Measurements from ENCODE around the gene MTMR4. TPM values are rescaled to one million over a fixed set of nuclear protein-coding genes. Genes with fewer than 3 reads are reported as not detected.

Gene MTMR4
- total RNA-seq, 4 donors from 2014 or later: 35.4 to 73.7 (median 39.1) TPM

DNA sequence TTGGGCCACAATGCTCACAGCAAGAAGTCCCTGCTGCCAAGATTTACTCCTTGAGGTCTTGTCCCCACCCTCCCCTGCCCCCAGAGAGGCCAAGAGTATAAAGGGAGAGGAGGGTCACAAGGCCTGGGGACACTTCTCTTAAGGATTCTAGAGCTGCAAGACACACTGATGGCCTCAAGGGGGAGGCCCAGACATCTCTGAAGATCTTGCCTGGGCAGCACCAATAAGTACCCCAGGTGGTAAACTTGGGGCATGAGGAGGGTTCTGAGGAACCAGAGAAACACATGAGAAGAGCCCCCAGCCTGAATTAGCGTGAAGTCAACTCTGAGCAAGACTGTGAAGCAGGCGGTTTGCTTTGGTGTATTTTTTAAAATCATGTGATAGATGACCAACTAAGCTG lies 26.8 kb upstream of the MTMR4 start:
- no peak for DNase-seq (ENCODE audit: low spot score in 2 of 2)
- 76 to 86% methylated on average over 2 of the region's 2 CpGs for WGBS, 2 donors
- Histone ChIP-seq H3K4me1 (peaks cover 0 to 4% (median 0%) of the 10 kb centered on the region in 4 donors), H3K36me3 (no peaks in the 10 kb centered on the region), H3K9me3 (no peaks in the 10 kb centered on the region), H3K27ac (no peak overlapping the region), H3K27me3 (peaks cover 0 to 8% of the 10 kb centered on the region in 2 donors), H3K4me3 (no peak overlapping the region)
- TF ChIP-seq, protein P1, sequence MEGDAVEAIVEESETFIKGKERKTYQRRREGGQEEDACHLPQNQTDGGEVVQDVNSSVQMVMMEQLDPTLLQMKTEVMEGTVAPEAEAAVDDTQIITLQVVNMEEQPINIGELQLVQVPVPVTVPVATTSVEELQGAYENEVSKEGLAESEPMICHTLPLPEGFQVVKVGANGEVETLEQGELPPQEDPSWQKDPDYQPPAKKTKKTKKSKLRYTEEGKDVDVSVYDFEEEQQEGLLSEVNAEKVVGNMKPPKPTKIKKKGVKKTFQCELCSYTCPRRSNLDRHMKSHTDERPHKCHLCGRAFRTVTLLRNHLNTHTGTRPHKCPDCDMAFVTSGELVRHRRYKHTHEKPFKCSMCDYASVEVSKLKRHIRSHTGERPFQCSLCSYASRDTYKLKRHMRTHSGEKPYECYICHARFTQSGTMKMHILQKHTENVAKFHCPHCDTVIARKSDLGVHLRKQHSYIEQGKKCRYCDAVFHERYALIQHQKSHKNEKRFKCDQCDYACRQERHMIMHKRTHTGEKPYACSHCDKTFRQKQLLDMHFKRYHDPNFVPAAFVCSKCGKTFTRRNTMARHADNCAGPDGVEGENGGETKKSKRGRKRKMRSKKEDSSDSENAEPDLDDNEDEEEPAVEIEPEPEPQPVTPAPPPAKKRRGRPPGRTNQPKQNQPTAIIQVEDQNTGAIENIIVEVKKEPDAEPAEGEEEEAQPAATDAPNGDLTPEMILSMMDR (IDR thresholded peaks at IDR 0.05): no peak

DNA sequence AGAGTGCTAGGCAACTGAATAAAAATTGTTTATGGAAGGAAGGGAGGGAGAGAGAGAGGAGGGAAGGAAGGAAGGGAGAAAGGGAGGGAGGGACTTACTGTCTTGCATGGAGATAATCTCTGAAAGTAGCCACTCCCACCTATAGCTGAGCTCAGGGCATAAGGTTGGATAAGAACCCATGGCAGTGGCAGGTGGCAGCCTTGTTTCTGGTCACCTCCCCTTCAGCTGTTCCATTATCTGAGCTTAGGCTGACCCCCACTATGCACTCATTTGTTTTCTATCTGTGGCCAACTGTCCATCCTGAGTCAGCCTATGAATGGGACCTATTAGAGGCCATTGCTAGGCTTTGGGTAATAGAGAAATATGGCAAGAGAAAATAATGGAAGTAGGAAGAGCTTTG lies 25.3 kb upstream of the MTMR4 start:
- peaks cover 0 to 8% of the 10 kb centered on the region in 2 donors for H3K27me3 ChIP-seq
- TF ChIP-seq POLR2A (IDR thresholded peaks at IDR 0.05): no peak
- peaks cover 0 to 5% (median 2%) of the 10 kb centered on the region in 4 donors for H3K4me1 ChIP-seq
- H3K27ac ChIP-seq: no peak overlapping the region
- H3K36me3 ChIP-seq: no peaks in the 10 kb centered on the region
- H3K4me3 ChIP-seq: no peak overlapping the region
- no peaks in the 10 kb centered on the region for H3K9me3 ChIP-seq
- DNase-seq (ENCODE audit: low spot score in 2 of 2): no peak

DNA sequence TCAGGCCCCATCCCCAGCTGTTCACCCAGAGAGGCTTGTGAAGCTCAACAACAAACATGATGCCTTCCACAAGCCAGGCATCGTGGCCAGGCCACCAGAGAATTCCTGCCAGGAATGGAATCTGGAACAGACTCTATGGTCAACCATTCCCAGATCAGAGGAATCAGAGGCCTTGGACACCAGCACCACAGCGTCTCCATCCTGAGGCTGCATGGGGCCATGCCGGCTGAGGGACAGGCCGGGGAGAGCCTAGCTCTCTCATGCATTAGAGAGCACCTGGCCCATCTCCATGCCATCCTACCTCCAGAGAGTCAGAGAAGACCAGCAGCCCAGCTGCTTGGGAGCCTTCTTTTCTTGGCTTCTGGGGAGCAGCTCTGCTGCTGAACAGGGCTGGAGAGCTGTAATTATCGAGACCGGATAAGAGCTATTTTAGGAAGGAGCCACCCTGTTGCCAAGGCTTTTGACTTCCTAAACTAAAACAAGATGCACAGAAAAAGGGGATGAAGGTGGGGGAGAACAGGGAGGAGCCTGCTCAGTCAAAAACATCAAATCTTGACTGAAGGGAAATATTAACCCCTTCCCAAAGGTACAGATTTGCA lies 24.5 kb upstream of the MTMR4 start:
- H3K27ac ChIP-seq: no peak overlapping the region
- H3K4me1 ChIP-seq: peaks cover 0 to 8% (median 2%) of the 10 kb centered on the region in 4 donors
- H3K9me3 ChIP-seq: no peaks in the 10 kb centered on the region
- DNase-seq (ENCODE audit: low spot score in 2 of 2): no peak
- no peak overlapping the region for H3K4me3 ChIP-seq
- H3K36me3 ChIP-seq: no peaks in the 10 kb centered on the region
- no peak for TF ChIP-seq EP300 (IDR thresholded peaks at IDR 0.05)
- TF ChIP-seq, protein P1 (IDR thresholded peaks at IDR 0.05): no peak
- TF ChIP-seq POLR2A (IDR thresholded peaks at IDR 0.05): no peak
- WGBS, 2 donors: 50 to 66% methylated on average over 3 to 6 of the region's 6 CpGs
- H3K27me3 ChIP-seq: peaks cover 0 to 8% of the 10 kb centered on the region in 2 donors

DNA sequence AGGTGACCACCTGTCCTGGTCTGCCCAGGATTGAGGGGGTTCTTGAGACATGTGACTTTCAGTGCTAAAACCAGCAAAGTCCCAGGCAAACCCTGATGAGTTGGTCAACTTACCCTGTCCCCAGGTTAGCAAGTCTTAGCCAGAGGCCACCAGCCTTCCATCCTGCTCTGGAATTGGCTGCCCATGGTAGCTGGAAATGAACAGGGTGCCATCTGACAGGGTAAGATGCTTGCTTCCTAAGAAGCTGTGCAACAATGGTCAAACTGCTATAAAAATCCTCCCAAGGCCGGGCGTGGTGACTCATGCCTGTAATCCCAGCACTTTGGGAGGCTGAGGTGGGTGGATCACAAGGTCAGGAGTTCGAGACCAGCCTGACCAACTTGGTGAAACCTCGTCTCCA lies 22.8 kb upstream of the MTMR4 start:
- Histone ChIP-seq H3K9me3 (no peaks in the 10 kb centered on the region), H3K27me3 (peaks cover 0 to 8% of the 10 kb centered on the region in 2 donors), H3K36me3 (no peaks in the 10 kb centered on the region), H3K4me3 (no peak overlapping the region), H3K4me1 (peaks cover 0 to 17% (median 6%) of the 10 kb centered on the region in 4 donors), H3K27ac (no peak overlapping the region)
- TF ChIP-seq, protein P1 (IDR thresholded peaks at IDR 0.05): no peak
- TF ChIP-seq POLR2A (IDR thresholded peaks at IDR 0.05) (no peak), EP300 (IDR thresholded peaks at IDR 0.05) (no peak)
- 78 to 86% methylated on average over 4 of the region's 4 CpGs for WGBS, 2 donors
- no peak for DNase-seq (ENCODE audit: low spot score in 2 of 2)

DNA sequence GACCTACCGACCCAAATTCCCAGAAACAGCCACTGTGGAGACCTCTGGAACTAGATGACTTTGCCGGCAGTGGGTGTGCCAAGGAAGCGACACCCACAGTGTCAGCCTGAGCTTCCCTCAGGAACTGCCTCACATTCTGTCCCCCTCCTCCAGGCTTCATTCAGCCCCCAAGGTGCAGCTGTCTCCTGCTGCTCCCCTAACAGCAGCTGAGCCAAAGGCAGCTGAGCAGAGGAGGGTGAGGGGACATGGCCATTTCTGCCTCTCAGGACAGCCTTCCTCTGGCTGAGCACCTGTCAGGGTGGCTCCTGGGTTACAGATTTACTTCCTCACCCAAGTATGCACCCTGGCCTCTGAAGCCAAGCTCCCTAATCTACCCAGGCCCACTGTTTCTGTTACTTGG lies 22.1 kb upstream of the MTMR4 start:
- no peak for DNase-seq (ENCODE audit: low spot score in 2 of 2)
- 68 to 92% methylated on average over 2 to 3 of the region's 3 CpGs for WGBS, 2 donors
- Histone ChIP-seq H3K36me3 (no peaks in the 10 kb centered on the region), H3K9me3 (no peaks in the 10 kb centered on the region), H3K27ac (no peak overlapping the region), H3K4me3 (no peak overlapping the region), H3K27me3 (peaks cover 0 to 8% of the 10 kb centered on the region in 2 donors), H3K4me1 (peaks cover 0 to 21% (median 7%) of the 10 kb centered on the region in 4 donors)
- TF ChIP-seq, protein P1 (IDR thresholded peaks at IDR 0.05): no peak
- no peak for TF ChIP-seq EP300 (IDR thresholded peaks at IDR 0.05)
- no peak for TF ChIP-seq POLR2A (IDR thresholded peaks at IDR 0.05)

DNA sequence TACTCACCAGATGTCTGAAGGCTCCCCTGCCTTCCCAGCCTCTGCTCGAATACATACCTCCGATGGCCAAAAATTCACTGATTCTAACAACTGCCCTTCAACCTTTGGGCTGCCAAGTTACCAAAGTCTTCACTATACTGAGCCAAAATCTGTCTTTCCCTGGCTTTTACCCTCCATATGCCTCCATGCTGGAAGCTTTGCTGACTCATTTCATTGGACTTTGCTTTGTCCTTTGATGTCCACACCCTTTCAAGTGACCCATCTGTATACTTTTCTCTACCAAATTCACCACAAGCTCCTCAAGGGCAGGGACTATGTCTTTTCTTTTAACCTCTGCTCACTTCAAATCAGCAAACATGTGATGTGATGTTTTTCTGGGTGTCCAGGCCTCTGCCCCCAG lies 21.0 kb upstream of the MTMR4 start:
- WGBS, 2 donors: 83 to 88% methylated on average over 2 of the region's 2 CpGs
- DNase-seq (ENCODE audit: low spot score in 2 of 2): no peak
- no peaks in the 10 kb centered on the region for H3K36me3 ChIP-seq
- H3K4me3 ChIP-seq: no peak overlapping the region
- H3K4me1 ChIP-seq: peaks cover 0 to 32% (median 13%) of the 10 kb centered on the region in 4 donors
- TF ChIP-seq POLR2A (IDR thresholded peaks at IDR 0.05) (no peak), EP300 (IDR thresholded peaks at IDR 0.05) (no peak)
- TF ChIP-seq, protein P1 (IDR thresholded peaks at IDR 0.05): no peak
- no peak overlapping the region for H3K27ac ChIP-seq
- peaks cover 0 to 8% of the 10 kb centered on the region in 2 donors for H3K27me3 ChIP-seq
- H3K9me3 ChIP-seq: no peaks in the 10 kb centered on the region

Data from tibial nerve (tissue), 4 donors.